ENCODE results near the gene NFAT5. TPM values are rescaled to one million over a fixed set of nuclear protein-coding genes. Genes with fewer than 3 reads are reported as not detected.

NFAT5 gene
- polyA plus RNA-seq, 3 donors, result 2.4 to 6.9 (median 2.5) TPM

DNA sequence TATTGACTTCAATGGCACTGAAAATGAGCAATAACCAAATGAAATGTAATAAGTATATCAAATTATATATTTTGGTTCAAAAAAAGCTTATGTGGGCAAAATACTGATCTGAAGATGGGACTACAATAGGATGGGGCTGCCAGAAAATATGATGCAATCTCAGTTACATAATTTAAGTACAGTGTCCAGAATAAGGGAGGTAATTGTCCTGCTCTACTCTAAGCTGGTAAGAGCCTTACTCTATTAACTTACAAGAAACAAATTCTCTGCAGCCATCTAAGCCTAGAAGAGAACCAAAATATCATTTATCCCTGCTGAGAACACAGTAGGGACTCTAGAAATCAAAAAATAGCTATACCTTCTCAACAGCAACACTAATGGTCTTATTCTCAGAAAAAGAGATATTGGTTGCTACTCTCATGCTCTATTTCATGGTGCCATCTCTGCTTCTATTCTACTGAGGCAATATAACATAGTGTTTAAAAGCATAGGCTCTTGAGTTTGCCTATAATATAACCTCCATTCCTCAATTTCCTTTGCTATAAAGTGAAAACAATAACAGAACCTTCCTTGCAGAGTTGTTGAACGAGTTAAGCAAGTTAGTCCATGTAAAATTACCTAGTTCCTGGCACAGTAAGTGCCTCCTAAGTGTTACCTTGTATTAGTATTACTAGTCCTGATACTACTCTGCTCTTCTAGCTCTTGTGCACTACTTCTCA, 140.6 kb downstream of the NFAT5 start:
- H3K4me3 ChIP-seq (replicated peaks in 1 of 3; ENCODE audit: low read depth in 2 of 3, low read length in 3 of 3), result no peak overlapping the region
- H3K9ac ChIP-seq (ENCODE audit: insufficient read depth, low read length, poor library complexity, severe bottlenecking), result no peak overlapping the region
- DNase-seq, result no peak
- Mint-ChIP-seq H3K4me1 (no peaks in the 10 kb centered on the region), H3K27ac (no peak overlapping the region), H3K9me3 (no peaks in the 10 kb centered on the region), H3K36me3 (peaks cover 22 to 26% of the 10 kb centered on the region in 2 donors), H3K4me3 (no peak overlapping the region), H3K27me3 (ENCODE audit: low read depth in 3 of 3) (no peaks in the 10 kb centered on the region)
- intact Hi-C loops (cut with micrococcal nuclease), result no loop called here
- no peak overlapping the region for H3K27ac ChIP-seq (ENCODE audit: low read depth in 1 of 2, low read length in 2 of 2)
- no peaks in the 10 kb centered on the region for H3K9me3 ChIP-seq (replicated peaks in 1 of 2; ENCODE audit: control insufficient read depth in 1 of 2, insufficient read depth in 1 of 2, low read length in 2 of 2)
- H3K36me3 ChIP-seq (replicated peaks in 1 of 2; ENCODE audit: control insufficient read depth in 1 of 2, insufficient read depth in 2 of 2, low read length in 2 of 2), result peaks cover 3 to 16% of the 10 kb centered on the region in 2 donors
- H3K79me2 ChIP-seq (ENCODE audit: insufficient read depth, low read length), result no peaks in the 10 kb centered on the region
- no peak overlapping the region for H2AFZ ChIP-seq (ENCODE audit: insufficient read depth, low read depth, low read length, poor library complexity, severe bottlenecking)
- no CpG with 5 or more reads among the region's 1 CpG for WGBS (ENCODE audit: insufficient coverage)
- H3K27me3 ChIP-seq (ENCODE audit: control insufficient read depth in 2 of 2, insufficient read depth in 2 of 2, low read length in 2 of 2), result no peaks in the 10 kb centered on the region
- H4K20me1 ChIP-seq (ENCODE audit: insufficient read depth, low read length), result no peaks in the 10 kb centered on the region
- TF ChIP-seq, protein P1, sequence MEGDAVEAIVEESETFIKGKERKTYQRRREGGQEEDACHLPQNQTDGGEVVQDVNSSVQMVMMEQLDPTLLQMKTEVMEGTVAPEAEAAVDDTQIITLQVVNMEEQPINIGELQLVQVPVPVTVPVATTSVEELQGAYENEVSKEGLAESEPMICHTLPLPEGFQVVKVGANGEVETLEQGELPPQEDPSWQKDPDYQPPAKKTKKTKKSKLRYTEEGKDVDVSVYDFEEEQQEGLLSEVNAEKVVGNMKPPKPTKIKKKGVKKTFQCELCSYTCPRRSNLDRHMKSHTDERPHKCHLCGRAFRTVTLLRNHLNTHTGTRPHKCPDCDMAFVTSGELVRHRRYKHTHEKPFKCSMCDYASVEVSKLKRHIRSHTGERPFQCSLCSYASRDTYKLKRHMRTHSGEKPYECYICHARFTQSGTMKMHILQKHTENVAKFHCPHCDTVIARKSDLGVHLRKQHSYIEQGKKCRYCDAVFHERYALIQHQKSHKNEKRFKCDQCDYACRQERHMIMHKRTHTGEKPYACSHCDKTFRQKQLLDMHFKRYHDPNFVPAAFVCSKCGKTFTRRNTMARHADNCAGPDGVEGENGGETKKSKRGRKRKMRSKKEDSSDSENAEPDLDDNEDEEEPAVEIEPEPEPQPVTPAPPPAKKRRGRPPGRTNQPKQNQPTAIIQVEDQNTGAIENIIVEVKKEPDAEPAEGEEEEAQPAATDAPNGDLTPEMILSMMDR (IDR thresholded peaks at IDR 0.05), result no peak
- no peak overlapping the region for H3K4me2 ChIP-seq (replicated peaks; ENCODE audit: extremely low read depth, low read length, poor library complexity, severe bottlenecking)
- no peaks in the 10 kb centered on the region for H3K4me1 ChIP-seq (ENCODE audit: control insufficient read depth in 1 of 2, insufficient read depth in 2 of 2, low read length in 2 of 2)

DNA sequence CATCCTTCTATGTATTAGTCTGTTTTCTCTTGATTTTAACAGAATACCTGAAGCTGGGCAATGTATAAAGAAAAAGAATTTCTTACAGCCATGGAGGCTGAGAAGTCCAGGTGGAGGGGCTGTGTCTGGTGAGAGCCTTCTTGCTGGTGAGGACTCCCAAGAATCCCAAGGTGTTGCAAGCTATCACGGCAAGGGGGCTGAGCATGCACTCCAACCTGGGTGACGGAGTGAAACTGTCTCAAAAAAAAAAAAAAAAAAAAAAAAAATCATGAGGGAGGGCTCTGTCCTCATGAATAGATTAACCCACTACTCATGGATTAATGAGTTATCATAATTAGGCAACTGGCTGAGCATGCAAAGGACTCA, 141.2 kb downstream of the NFAT5 start:
- H3K4me2 ChIP-seq (replicated peaks; ENCODE audit: extremely low read depth, low read length, poor library complexity, severe bottlenecking), result no peak overlapping the region
- H2AFZ ChIP-seq (ENCODE audit: insufficient read depth, low read depth, low read length, poor library complexity, severe bottlenecking), result no peak overlapping the region
- no peak overlapping the region for H3K9ac ChIP-seq (ENCODE audit: insufficient read depth, low read length, poor library complexity, severe bottlenecking)
- Mint-ChIP-seq H3K4me1 (no peaks in the 10 kb centered on the region), H3K27ac (no peak overlapping the region), H3K27me3 (ENCODE audit: low read depth in 3 of 3) (no peaks in the 10 kb centered on the region), H3K9me3 (no peaks in the 10 kb centered on the region), H3K4me3 (no peak overlapping the region), H3K36me3 (peaks cover 20 to 26% of the 10 kb centered on the region in 2 donors)
- no peak overlapping the region for H3K4me3 ChIP-seq (replicated peaks in 1 of 3; ENCODE audit: low read depth in 2 of 3, low read length in 3 of 3)
- H3K4me1 ChIP-seq (ENCODE audit: control insufficient read depth in 1 of 2, insufficient read depth in 2 of 2, low read length in 2 of 2), result no peaks in the 10 kb centered on the region
- no CpG with 5 or more reads among the region's 2 CpGs for WGBS (ENCODE audit: insufficient coverage)
- TF ChIP-seq, protein P1 (IDR thresholded peaks at IDR 0.05), result no peak
- intact Hi-C loops (cut with micrococcal nuclease), result no loop called here
- no peaks in the 10 kb centered on the region for H3K79me2 ChIP-seq (ENCODE audit: insufficient read depth, low read length)
- no peak for DNase-seq
- no peaks in the 10 kb centered on the region for H3K27me3 ChIP-seq (ENCODE audit: control insufficient read depth in 2 of 2, insufficient read depth in 2 of 2, low read length in 2 of 2)
- no peak overlapping the region for H3K27ac ChIP-seq (ENCODE audit: low read depth in 1 of 2, low read length in 2 of 2)
- no peaks in the 10 kb centered on the region for H3K9me3 ChIP-seq (replicated peaks in 1 of 2; ENCODE audit: control insufficient read depth in 1 of 2, insufficient read depth in 1 of 2, low read length in 2 of 2)
- peaks cover 2 to 11% of the 10 kb centered on the region in 2 donors for H3K36me3 ChIP-seq (replicated peaks in 1 of 2; ENCODE audit: control insufficient read depth in 1 of 2, insufficient read depth in 2 of 2, low read length in 2 of 2)
- no peaks in the 10 kb centered on the region for H4K20me1 ChIP-seq (ENCODE audit: insufficient read depth, low read length)

All from CD14-positive monocyte (primary cell).